ENCODE data around the gene SHISA7. TPM values are rescaled to one million over a fixed set of nuclear protein-coding genes. Genes with fewer than 3 reads are reported as not detected.

SHISA7 gene
- total RNA-seq, 1 experiment from 2014 or later: not detected

- Histone ChIP-seq H3K4me1 (ENCODE audit: insufficient read depth, low read length) (peaks cover 41% of the 10 kb centered on the region), H3K27ac (ENCODE audit: low read length) (peak overlapping the region; percentile 54; the same call in 1 of the 2 replicates), H3K4me2 (ENCODE audit: low read length) (peak overlapping the region; percentile 90), H3K9ac (ENCODE audit: low read length) (peak overlapping the region; percentile 95), H3K27me3 (ENCODE audit: low read length) (no peaks in the 10 kb centered on the region), H2AFZ (ENCODE audit: low read length) (no peak overlapping the region), H3F3A (ENCODE audit: low read length, unreplicated experiment) (peaks cover 7% of the 10 kb centered on the region), H3K36me3 (ENCODE audit: low read depth, low read length) (peaks cover 39% of the 10 kb centered on the region), H3K9me2 (replicated peaks; ENCODE audit: low read length) (no peaks in the 10 kb centered on the region), H3K9me3 (ENCODE audit: low read length) (no peaks in the 10 kb centered on the region), H3K79me2 (ENCODE audit: low read length) (peaks cover 70% of the 10 kb centered on the region), H3K4me3 (ENCODE audit: low read length) (peak overlapping the region; percentile 98), H4K20me1 (ENCODE audit: low read length) (peaks cover 54% of the 10 kb centered on the region)
- no TSS peak for BruUV-seq (replicated peaks)
- ATAC-seq (no peak), DNase-seq (no peak)
- CTCF ChIA-PET: no interaction called here
- TF ChIP-seq EZH2 (IDR thresholded peaks at IDR 0.05; ENCODE audit: low read length, unreplicated experiment): no peak
- no peak for TF ChIP-seq CTCF (conservative IDR thresholded peaks at IDR 0.05; ENCODE audit: low read depth, low read length)
- TF ChIP-seq EZH2phosphoT487 (IDR thresholded peaks at IDR 0.05; ENCODE audit: borderline replicate concordance, low read length): no peak
- intact Hi-C loops (cut with micrococcal nuclease): loop anchor here (5.0 to 10.0 kb wide), 2 partner anchors 94 to 172 kb away; no protein-coding TSS in a partner anchor
- POLR2A ChIA-PET (ENCODE audit: unreplicated experiment): no interaction called here
Measured at GRCh38 chr19:55386493-55386971, 56.6 kb downstream of the SHISA7 start.

GRCh38 chr19:55385724-55386492 is 57.2 kb downstream of the SHISA7 start, which contains the start of gene RPL28:
TSS of gene RPL28 (plus strand) at chr19:55385932. CDS start at chr19:55386358, 426 bp downstream.
- no peaks in the 10 kb centered on the region for H3K9me2 ChIP-seq (replicated peaks; ENCODE audit: low read length)
- H3K27me3 ChIP-seq (ENCODE audit: low read length): no peaks in the 10 kb centered on the region
- peaks cover 39% of the 10 kb centered on the region for H3K36me3 ChIP-seq (ENCODE audit: low read depth, low read length)
- peaks cover 49% of the 10 kb centered on the region for H4K20me1 ChIP-seq (ENCODE audit: low read length)
- CTCF ChIA-PET: no interaction called here
- BruUV-seq (replicated peaks): TSS peak; percentile 68
- intact Hi-C loops (cut with micrococcal nuclease): loop anchor here (2.0 to 10.0 kb wide), 3 partner anchors 47 to 171 kb away; partner anchors contain the start of gene KMT5C
- peaks cover 73% of the 10 kb centered on the region for H3K79me2 ChIP-seq (ENCODE audit: low read length)
- peak within 1 kb of the TSS; percentile 90 for H3K4me2 ChIP-seq (ENCODE audit: low read length)
- peak within 1 kb of the TSS; percentile 63 for H2AFZ ChIP-seq (ENCODE audit: low read length)
- H3K9ac ChIP-seq (ENCODE audit: low read length): peak within 1 kb of the TSS; percentile 95
- peaks cover 41% of the 10 kb centered on the region for H3K4me1 ChIP-seq (ENCODE audit: insufficient read depth, low read length)
- POLR2A ChIA-PET (ENCODE audit: unreplicated experiment): no interaction called here
- peak; percentile 71 for ATAC-seq
- peak within 1 kb of the TSS; percentile 54 for H3K27ac ChIP-seq (ENCODE audit: low read length)
- H3F3A ChIP-seq (ENCODE audit: low read length, unreplicated experiment): peaks cover 7% of the 10 kb centered on the region
- no peaks in the 10 kb centered on the region for H3K9me3 ChIP-seq (ENCODE audit: low read length)
- H3K4me3 ChIP-seq (ENCODE audit: low read length): peak within 1 kb of the TSS; percentile 98
- no peak for TF ChIP-seq EZH2 (IDR thresholded peaks at IDR 0.05; ENCODE audit: low read length, unreplicated experiment)
- TF ChIP-seq CTCF (conservative IDR thresholded peaks at IDR 0.05; ENCODE audit: low read depth, low read length): no peak
- TF ChIP-seq EZH2phosphoT487 (IDR thresholded peaks at IDR 0.05; ENCODE audit: borderline replicate concordance, low read length): no peak
- DNase-seq: peak; percentile 100
